Daoy (cell line): ENCODE measurements around the gene DTL. TPM values are rescaled to one million over a fixed set of nuclear protein-coding genes. Genes with fewer than 3 reads are reported as not detected.

ENCODE experiments used
- DNase-seq: peaks from one replicate; pipeline ENCODE4 v3.0.0-alpha.2; 2015; ENCODE audit warnings: low read depth
- total RNA-seq: library from RNA; depleted of rRNA; stranded (reverse); fragments of >200 nt; shearing (Covaris generic); gene quantifications from 2 replicates; pipeline ENCODE4 v1.2.3, GENCODE V29; 2014; rRNA removed

Gene DTL
- total RNA-seq, 1 experiment from 2014 or later, result 37.0 TPM

- DNase-seq, result peak; percentile 34
These were observed 96.5 kb downstream of the DTL start for GRCh38 chr1:212132025-212132424.

- DNase-seq, result no peak
These were observed 97.8 kb downstream of the DTL start for GRCh38 chr1:212133319-212133718.

- no peak for DNase-seq
These were observed 99.6 kb downstream of the DTL start for GRCh38 chr1:212135166-212135565.

- no peak for DNase-seq
These were observed 102.3 kb downstream of the DTL start for GRCh38 chr1:212137854-212138253.

GRCh38 chr1:212138457-212138856, 102.9 kb downstream of the DTL start:
- DNase-seq, result no peak

DNA sequence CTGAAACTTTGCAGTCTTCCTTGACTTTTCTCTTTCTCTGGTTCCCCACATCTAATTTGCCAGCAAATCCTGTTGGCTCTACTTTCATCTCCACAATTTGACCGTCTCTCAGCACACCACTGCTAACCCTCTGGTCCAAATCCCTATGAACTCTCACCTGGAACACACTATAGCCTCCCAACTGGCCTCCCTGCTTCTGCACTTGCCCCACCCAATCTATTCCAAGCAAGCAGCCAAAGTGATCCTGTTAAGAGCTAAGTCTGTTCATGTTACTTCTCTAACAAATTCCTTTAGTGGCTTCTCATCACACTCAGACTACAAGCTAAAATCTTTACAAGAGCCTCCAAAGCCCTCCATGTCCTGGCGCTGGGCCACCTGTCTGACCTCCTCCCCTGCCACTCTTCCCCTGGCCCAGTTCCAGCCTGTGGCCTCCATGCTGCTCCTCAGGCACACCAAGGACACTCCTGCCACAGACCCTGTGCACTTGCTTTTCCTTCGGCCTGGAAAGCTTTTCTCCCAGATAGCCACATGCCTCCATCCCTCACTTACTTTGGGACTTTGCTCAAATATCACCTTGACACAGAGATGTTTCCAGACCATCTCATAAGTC, 104.1 kb downstream of the DTL start:
- DNase-seq, result no peak

DNA sequence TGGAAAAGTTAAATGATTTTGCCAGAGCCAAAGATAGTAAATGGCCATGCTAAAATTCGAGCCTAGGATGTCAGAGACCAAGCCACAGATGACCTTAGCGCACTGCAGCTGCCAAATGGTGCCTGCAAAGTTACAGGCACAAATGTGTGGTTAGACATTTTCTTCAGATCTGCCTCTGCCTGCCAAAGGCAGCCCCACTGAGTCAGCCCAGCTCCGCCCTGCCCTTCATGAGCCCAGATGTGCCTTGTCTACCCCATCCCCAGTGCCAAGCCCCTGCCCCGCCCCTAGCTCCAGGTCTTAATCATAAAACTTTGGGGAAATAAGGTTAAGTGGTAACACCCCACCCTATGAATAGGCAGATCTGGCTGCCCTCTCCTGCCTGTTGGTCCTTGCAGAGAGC, 105.9 kb downstream of the DTL start:
- no peak for DNase-seq

DNA sequence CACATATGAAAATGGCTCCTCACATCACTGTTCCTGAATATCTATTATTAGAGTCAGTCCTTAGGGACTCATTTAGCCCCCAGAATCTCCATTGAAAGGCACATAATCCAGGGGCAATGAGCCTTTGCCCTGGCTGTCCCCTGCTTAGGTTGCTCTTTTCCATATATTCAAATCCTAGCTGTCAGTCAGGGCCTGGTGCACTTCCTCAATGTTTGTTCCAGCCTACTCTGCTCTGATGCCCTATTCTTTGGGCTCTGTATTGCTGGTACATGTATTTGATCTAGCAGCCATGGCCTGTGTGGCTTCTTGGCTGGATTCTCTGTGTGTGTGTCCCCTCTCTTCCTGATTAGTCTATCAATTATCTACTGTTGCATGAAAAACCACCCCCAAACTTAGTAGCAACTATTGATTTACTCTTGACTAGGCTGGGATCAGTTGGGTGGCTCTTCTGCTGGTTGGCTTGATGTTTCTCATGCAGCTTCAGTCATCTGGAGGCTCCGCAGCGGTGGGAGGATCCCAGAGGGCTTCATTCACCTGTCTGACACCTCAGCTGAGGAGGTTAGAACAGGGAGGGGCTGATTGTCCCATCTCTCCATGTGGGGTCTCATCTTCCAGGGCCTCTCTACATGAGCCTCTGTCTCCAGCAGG, 107.5 kb downstream of the DTL start:
- DNase-seq, result no peak

- no peak for DNase-seq
These were observed 112.1 kb downstream of the DTL start for GRCh38 chr1:212147581-212148033.

DNA sequence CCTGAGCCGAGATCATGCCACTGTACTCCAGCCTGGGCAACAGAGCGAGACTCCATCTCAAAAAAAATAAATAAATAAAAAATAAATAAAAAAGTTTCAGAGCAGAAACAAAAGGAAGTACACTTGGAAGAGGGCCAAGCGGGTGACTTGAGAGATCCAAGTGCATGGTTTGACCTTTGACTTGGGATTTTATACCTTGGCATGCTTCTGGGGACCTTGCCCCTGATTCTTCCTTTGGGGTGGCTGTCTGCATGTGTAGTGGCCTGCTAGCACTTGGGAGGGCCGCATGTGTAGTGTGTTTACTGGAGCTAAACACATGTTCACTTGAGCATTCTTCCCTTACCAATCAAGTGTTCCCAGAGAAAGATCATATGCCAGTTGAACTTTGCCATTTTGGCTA, 114.0 kb downstream of the DTL start:
- DNase-seq, result no peak

GRCh38 chr1:212152308-212152693, 116.8 kb downstream of the DTL start:
- no peak for DNase-seq

DNA sequence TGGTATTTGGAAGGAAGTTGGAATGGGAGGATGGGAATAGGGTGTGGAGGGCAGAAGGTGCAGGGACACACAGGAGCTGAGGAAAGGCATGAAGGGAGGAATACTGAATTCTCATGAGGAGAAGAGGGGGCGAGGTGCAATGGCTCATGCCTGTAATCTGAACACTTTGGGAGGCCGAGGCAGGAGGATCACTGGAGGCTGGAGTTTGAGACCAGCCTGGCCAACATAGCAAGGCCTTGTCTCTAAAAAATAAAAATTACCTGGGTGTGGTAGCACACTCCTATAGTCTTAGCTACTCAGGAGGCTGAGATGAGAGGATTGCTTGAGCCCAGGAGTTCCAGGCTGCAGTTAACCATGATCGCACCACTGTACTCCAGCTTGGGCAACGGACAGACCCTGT, 117.3 kb downstream of the DTL start:
- no peak for DNase-seq

- DNase-seq, result no peak
These were observed 118.1 kb downstream of the DTL start for GRCh38 chr1:212153635-212154034.

Other genes starting within 250 kb of the DTL start
- 24.9 and 35.7 TPM in 2 replicates for gene LPGAT1, start 205.0 kb upstream of the DTL start, total RNA-seq
- gene INTS7, start 191 bp upstream of the DTL start, total RNA-seq, result 26.8 and 70.7 TPM in 2 replicates
- 21.2 and 21.5 TPM in 2 replicates for gene PPP2R5A, start 249.7 kb downstream of the DTL start, total RNA-seq